HG03135 (cell line): ENCODE data around the gene UBE2N.

ENCODE experiments used
- ATAC-seq: cut with Tn5 transposase; IDR thresholded peaks from one replicate; pipeline ENCODE4 v1.9.1; 2021; ENCODE audit warnings: mild to moderate bottlenecking, moderate library complexity; ENCODE audit not compliant: unreplicated experiment

The UBE2N gene

DNA sequence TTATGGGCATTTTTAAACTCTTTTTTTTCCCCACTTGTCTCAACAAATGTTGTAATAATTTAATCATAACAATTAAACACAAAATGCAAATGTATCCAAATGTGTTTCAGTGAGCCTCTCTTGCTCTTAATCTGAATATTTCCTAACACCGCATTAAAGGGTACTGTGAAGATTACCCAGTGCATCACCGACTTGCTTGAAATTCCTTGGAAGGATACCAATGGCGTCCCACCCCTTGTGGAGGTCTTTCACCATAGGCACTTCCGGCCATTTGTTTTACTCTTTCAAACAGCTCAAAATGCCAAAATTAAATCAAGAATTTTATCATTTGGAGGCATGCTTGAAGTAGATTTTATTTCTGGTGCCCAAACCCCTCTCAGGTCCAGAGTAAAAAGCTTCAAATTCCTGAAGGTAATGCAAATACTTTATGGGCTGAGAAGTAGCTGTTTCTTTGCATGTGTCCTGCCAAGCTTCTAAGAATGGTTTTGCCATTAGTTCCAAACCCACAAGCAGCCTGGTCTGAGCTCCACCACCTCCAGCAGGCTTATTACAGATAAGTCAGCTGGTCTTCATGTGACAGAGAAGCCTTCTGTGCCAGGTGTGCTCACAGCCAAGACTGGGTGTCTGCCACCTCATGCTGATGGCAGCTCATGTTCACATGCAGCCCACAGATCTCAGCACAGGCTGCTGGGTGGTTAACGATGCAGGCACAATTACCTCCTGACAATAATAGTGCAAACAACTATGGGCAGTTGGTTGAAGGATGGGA is 80.4 kb downstream of the UBE2N start:
- no peak for ATAC-seq

DNA sequence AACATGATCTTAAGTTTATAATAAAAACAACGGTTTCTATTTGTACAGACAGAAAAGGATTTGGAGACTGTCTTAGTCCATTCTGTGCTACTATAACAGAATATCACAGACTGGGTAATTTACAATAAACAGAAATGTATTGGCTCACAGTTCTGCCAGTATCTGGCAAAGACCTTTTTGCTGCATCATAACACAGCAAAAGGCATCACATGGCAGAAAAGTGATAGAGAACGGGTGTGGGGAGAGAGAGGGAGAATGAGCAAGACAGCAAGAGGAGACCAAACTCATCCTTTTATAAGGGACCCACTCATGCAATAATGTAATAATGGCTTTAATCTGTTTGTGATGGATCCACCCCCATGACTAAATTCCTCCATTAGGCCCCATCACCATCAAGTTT is 81.1 kb downstream of the UBE2N start:
- no peak for ATAC-seq

GRCh38 chr12:93358821-93359220 is 82.9 kb downstream of the UBE2N start:
- no peak for ATAC-seq

DNA sequence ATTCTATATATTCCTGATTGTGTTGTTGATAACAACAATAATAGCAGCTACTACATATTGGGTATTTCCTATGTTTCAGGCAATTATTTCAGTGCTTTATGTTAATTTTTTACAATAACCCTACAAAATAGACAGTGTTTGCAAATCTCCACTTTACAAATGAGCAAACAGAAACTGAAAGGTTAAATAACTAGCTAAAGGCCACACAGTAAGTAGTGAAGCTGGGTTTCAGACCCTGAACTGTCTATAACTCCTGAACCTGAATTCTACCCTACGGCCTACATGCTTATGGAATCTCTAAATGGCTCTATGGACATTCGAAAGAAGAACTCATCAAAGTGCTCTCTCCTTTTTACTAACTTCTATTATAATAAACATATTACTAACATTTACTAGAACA is 83.7 kb downstream of the UBE2N start:
- ATAC-seq: peak; percentile 86

GRCh38 chr12:93356214-93356613 is 85.5 kb downstream of the UBE2N start:
- no peak for ATAC-seq
